Naive B cell (primary cell): ENCODE data around the gene ASCC1. TPM values are rescaled to one million over a fixed set of nuclear protein-coding genes. Genes with fewer than 3 reads are reported as not detected.

Source experiments
- ATAC-seq, 2 donors: fragments of 150-1000 bp; cut with Tn5 transposase; 2 replicates each; pipeline ENCODE4 v1.10.0; 2021; ENCODE audit warnings: low read depth in 2 of 2, mild to moderate bottlenecking in 2 of 2, moderate library complexity in 2 of 2
- DNase-seq: peaks from one replicate; pipeline ENCODE4 v3.0.0; 2022
- H3K27ac Mint-ChIP-seq, 6 donors: one replicate each; pipeline ENCODE4 v1.8.0; 2020 to 2022; ENCODE audit warnings: mild to moderate bottlenecking in 6 of 6, mixed read lengths in 6 of 6, moderate library complexity in 5 of 6, inconsistent platforms in 2 of 6
- H3K27me3 Mint-ChIP-seq, 3 donors: one replicate each; pipeline ENCODE4 v1.8.0; 2021 to 2022; ENCODE audit warnings: mixed read lengths in 3 of 3, mild to moderate bottlenecking in 1 of 3
- H3K36me3 Mint-ChIP-seq, 2 donors: one replicate each; pipeline ENCODE4 v1.8.0; 2020 to 2022; ENCODE audit warnings: mixed read lengths in 2 of 2, inconsistent platforms in 1 of 2, mild to moderate bottlenecking in 1 of 2
- H3K4me1 Mint-ChIP-seq, 3 donors: one replicate each; pipeline ENCODE4 v1.8.0; 2020 to 2022; ENCODE audit warnings: mixed read lengths in 3 of 3, inconsistent platforms in 1 of 3, mild to moderate bottlenecking in 1 of 3, moderate library complexity in 1 of 3
- H3K4me3 Mint-ChIP-seq, 8 donors: one replicate each; pipeline ENCODE4 v1.8.0; 2020 to 2022; ENCODE audit warnings: mild to moderate bottlenecking in 8 of 8, mixed read lengths in 8 of 8, moderate library complexity in 8 of 8, inconsistent platforms in 2 of 8
- H3K9me3 Mint-ChIP-seq, 7 donors: one replicate each; pipeline ENCODE4 v1.8.0; 2020 to 2022; ENCODE audit warnings: mixed read lengths in 7 of 7, mild to moderate bottlenecking in 5 of 7, inconsistent platforms in 2 of 7, moderate library complexity in 1 of 7
- polyA plus RNA-seq, 6 donors: library from polyadenylated mRNA; unstranded; fragments of 300-500 nt; fragmentation: Illumina TruSeq; gene quantifications; one replicate each; pipeline ENCODE4 v1.2.3, GENCODE V29; 2021; ENCODE audit warnings: low read depth in 6 of 6

ASCC1 gene
- polyA plus RNA-seq, 6 donors from 2014 or later: 43.8 to 69.0 (median 48.4) TPM

DNA sequence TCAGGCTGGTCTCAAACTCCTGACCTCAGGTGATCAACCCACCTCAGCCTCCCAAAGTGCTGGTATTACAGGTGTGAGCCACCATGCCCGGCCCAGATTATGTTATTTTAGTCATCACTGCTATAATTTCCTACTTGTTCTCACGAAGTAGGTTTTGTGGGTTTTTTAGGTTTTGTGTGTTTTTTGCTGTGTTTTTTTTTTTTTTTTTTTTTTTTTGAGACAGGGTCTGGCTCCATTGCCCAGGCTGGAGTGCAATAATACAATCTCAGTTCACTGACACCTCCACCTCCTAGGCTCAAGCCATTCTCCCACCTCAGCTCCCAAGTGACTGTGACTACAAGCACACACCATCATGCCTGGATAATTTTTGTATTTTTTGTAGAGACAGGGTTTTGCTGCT, 21.1 kb downstream of the ASCC1 start:
- Mint-ChIP-seq H3K4me3 (no peak overlapping the region), H3K36me3 (peaks cover 6 to 13% of the 10 kb centered on the region in 2 donors), H3K4me1 (peaks cover 0 to 5% (median 0%) of the 10 kb centered on the region in 3 donors), H3K9me3 (no peaks in the 10 kb centered on the region), H3K27ac (peak overlapping the region in 1 of 6 donors; percentile 82), H3K27me3 (no peaks in the 10 kb centered on the region)
- no peak for ATAC-seq
- DNase-seq: no peak

- H3K4me1 Mint-ChIP-seq: peaks cover 7 to 18% (median 17%) of the 10 kb centered on the region in 3 donors
- H3K4me3 Mint-ChIP-seq: peak overlapping the region in 3 of 8 donors; percentile 19 to 59 (median 47)
- H3K27me3 Mint-ChIP-seq: no peaks in the 10 kb centered on the region
- peak overlapping the region in 4 of 6 donors; percentile 56 to 89 (median 74) for H3K27ac Mint-ChIP-seq
- H3K36me3 Mint-ChIP-seq: peaks cover 12 to 27% of the 10 kb centered on the region in 2 donors
- ATAC-seq: no peak
- peaks cover 2 to 10% (median 5%) of the 10 kb centered on the region in 7 donors for H3K9me3 Mint-ChIP-seq
- no peak for DNase-seq
Measured at GRCh38 chr10:72186982-72187330, 29.1 kb downstream of the ASCC1 start.

DNA sequence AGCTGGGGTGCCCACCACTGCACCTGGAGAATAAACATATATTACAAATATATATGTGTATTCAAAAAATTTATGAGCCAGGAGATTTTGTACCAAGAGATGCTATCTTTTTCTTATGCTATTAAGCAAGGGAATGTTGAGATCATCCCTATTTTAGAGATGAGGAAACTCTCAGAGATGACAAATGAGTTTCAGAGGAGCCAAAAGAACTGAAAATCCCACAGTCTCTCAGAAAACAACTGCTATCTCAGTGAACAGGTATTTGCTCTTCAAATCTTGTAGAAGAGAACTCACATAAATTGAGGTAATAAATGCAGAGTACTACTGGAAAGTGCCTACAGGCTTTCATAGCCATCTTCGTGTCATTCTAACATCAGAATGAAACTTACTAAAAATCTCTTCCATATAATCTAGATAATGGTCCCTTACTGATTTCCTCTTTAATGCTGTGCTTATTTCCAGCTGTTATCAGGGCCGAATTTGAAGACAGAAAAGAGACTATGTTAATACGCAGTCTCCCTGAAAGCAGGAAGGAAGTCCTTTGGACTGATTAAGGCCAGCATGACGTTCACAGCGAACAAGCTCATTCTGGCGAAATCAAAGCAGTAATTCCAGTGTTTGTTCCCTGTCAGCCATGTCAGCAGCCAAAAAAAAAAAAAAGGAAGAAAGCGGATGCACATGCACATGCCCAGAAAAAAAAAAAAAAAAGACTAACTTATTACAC, 29.7 kb downstream of the ASCC1 start:
- Mint-ChIP-seq H3K27me3 (no peaks in the 10 kb centered on the region), H3K9me3 (peaks cover 2 to 10% (median 5%) of the 10 kb centered on the region in 7 donors), H3K36me3 (peaks cover 12 to 30% of the 10 kb centered on the region in 2 donors), H3K4me1 (peaks cover 7 to 22% (median 17%) of the 10 kb centered on the region in 3 donors), H3K4me3 (peak overlapping the region in 4 of 8 donors; percentile 13 to 63 (median 44)), H3K27ac (peak overlapping the region in 5 of 6 donors; percentile 56 to 89 (median 83))
- no peak for DNase-seq
- peak in 1 of 2 donors; percentile 23 for ATAC-seq

GRCh38 chr10:72184156-72184555, 31.9 kb downstream of the ASCC1 start:
- no peak overlapping the region for H3K4me3 Mint-ChIP-seq
- H3K9me3 Mint-ChIP-seq: peaks cover 2 to 10% (median 5%) of the 10 kb centered on the region in 7 donors
- DNase-seq (no peak), ATAC-seq (no peak)
- peaks cover 7 to 22% (median 17%) of the 10 kb centered on the region in 3 donors for H3K4me1 Mint-ChIP-seq
- H3K36me3 Mint-ChIP-seq: peaks cover 12 to 25% of the 10 kb centered on the region in 2 donors
- H3K27ac Mint-ChIP-seq: peak overlapping the region in 1 of 6 donors; percentile 47
- no peaks in the 10 kb centered on the region for H3K27me3 Mint-ChIP-seq

DNA sequence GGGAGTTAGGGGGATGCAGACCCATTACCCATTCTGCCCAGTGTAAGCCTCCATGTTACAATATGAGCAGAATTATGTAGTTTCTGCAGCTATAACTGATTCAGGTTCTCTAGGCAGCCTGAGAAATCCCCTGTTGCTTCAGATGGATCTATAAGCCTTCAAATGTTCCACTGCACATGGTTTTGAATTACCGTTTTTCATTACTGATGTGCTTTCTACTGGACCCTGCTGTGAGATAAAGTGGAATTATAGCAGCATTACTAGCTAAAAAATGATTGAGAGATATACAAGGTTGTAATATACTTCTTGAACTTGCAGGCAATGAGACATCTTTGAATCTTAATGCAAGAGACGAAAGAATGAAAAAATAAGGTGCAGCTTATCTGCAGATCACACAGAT, 38.6 kb downstream of the ASCC1 start:
- Mint-ChIP-seq H3K36me3 (peaks cover 9 to 17% of the 10 kb centered on the region in 2 donors), H3K27ac (no peak overlapping the region), H3K4me3 (no peak overlapping the region), H3K27me3 (no peaks in the 10 kb centered on the region), H3K4me1 (peaks cover 8 to 17% (median 15%) of the 10 kb centered on the region in 3 donors), H3K9me3 (no peaks in the 10 kb centered on the region)
- DNase-seq (no peak), ATAC-seq (no peak)

DNA sequence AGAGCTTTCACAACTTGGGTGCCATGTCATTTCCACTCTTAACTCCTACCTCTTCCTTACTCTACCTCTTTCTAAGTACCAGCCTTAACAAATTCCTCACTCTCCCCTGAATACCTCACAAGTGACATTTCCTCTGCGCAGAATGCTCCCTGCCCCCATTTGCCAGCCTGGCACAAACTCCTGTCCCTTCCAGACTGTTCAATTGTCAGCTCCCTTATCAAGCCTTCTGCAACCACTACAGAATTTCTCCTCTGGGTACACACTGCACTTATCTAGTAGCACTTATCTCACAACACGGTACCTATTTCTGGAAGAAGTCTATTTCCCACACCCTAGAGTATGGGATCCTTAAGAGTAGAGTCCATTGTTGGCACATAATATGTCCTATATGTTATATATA, 39.4 kb downstream of the ASCC1 start:
- Mint-ChIP-seq H3K36me3 (peaks cover 9 to 12% of the 10 kb centered on the region in 2 donors), H3K27ac (no peak overlapping the region), H3K4me3 (no peak overlapping the region), H3K9me3 (no peaks in the 10 kb centered on the region), H3K4me1 (peaks cover 8 to 15% (median 15%) of the 10 kb centered on the region in 3 donors), H3K27me3 (no peaks in the 10 kb centered on the region)
- DNase-seq: no peak
- no peak for ATAC-seq

DNA sequence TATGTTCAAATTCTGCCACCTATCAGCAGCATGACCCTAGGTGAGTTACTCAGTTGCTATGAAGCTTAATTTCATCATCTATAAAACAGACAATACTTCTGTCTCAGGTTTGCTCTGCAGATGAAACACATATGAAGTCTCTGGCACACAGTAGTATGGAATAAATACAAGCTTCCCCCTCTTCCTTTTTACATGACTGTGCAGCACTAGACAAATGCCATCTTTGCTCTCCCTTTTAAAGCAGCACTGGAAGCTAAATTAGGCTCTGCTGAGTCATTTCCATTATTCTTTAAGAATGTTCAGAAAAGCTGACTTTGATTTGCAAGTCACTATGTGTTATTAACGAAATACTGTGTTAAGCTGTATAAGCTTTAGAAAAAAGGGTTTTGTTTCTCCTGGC, 40.9 kb downstream of the ASCC1 start:
- Mint-ChIP-seq H3K27me3 (no peaks in the 10 kb centered on the region), H3K9me3 (no peaks in the 10 kb centered on the region), H3K4me3 (no peak overlapping the region), H3K4me1 (peaks cover 12 to 24% (median 13%) of the 10 kb centered on the region in 3 donors), H3K27ac (no peak overlapping the region), H3K36me3 (peaks cover 9 to 16% of the 10 kb centered on the region in 2 donors)
- DNase-seq: no peak
- no peak for ATAC-seq

DNA sequence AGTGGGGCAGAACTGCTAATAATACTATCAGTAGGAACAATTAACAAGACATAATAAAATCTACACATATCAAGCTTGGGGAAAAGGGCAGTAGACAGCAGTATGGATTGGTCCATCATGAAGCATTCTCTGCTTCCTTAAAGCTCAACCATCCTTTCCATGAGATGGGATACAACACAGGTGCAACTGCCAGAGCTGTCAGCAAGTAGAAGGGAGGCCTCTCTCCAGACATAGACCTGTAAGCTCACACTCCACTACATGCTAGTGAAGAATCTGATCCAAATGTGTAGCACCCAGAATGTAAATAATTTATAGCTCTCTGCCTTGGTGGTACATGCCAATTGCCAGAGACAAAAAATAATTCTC, 41.8 kb downstream of the ASCC1 start:
- ATAC-seq (no peak), DNase-seq (no peak)
- H3K27me3 Mint-ChIP-seq: no peaks in the 10 kb centered on the region
- H3K27ac Mint-ChIP-seq: peak overlapping the region in 1 of 6 donors; percentile 52
- no peak overlapping the region for H3K4me3 Mint-ChIP-seq
- H3K36me3 Mint-ChIP-seq: peaks cover 9 to 16% of the 10 kb centered on the region in 2 donors
- no peaks in the 10 kb centered on the region for H3K9me3 Mint-ChIP-seq
- peaks cover 12 to 25% (median 15%) of the 10 kb centered on the region in 3 donors for H3K4me1 Mint-ChIP-seq

DNA sequence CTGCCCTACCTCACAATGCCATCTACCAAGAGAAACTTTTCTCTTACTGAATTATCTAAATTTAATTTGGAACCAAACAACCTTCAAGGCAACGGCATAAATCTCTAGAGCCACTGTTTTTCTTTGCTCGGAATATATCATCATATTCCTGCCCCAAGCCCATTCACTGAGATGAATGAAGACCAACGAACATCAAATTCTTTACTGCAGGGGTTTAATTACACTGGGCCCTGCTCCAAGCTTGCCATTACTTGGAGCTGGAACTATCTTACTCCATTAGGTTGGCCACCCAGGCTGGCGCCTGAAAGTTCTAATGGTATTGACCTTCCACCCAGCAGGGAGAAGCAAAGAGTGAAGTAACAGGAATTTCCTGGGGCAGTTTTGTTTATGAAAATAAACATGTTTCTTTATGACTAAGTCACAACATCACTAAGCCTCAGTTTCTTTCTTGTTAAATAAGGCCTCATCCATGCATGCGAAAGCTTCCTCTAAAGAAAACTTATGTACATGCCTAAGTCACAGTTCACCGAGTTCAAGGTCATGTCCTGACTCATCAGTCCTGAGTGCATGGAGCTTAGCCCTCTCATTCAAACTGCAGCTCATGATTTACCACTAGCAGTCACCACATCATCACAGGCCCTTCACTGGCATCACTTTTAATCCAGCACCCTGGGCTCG, 42.3 kb downstream of the ASCC1 start:
- no peak for DNase-seq
- no peaks in the 10 kb centered on the region for H3K9me3 Mint-ChIP-seq
- ATAC-seq: no peak
- H3K27ac Mint-ChIP-seq: peak overlapping the region in 2 of 6 donors; percentile 52 to 60
- no peak overlapping the region for H3K4me3 Mint-ChIP-seq
- peaks cover 9 to 16% of the 10 kb centered on the region in 2 donors for H3K36me3 Mint-ChIP-seq
- H3K4me1 Mint-ChIP-seq: peaks cover 12 to 25% (median 15%) of the 10 kb centered on the region in 3 donors
- H3K27me3 Mint-ChIP-seq: no peaks in the 10 kb centered on the region

- no peaks in the 10 kb centered on the region for H3K9me3 Mint-ChIP-seq
- peak overlapping the region in 3 of 6 donors; percentile 8 to 71 (median 20) for H3K27ac Mint-ChIP-seq
- ATAC-seq (no peak), DNase-seq (no peak)
- peaks cover 8 to 14% of the 10 kb centered on the region in 2 donors for H3K36me3 Mint-ChIP-seq
- peaks cover 12 to 25% (median 15%) of the 10 kb centered on the region in 3 donors for H3K4me1 Mint-ChIP-seq
- no peak overlapping the region for H3K4me3 Mint-ChIP-seq
- H3K27me3 Mint-ChIP-seq: no peaks in the 10 kb centered on the region
Measured at GRCh38 chr10:72173262-72173618, 42.8 kb downstream of the ASCC1 start.

GRCh38 chr10:72171175-72171630, 44.9 kb downstream of the ASCC1 start:
- peaks cover 8 to 25% (median 15%) of the 10 kb centered on the region in 3 donors for H3K4me1 Mint-ChIP-seq
- H3K27ac Mint-ChIP-seq: peak overlapping the region in 3 of 6 donors; percentile 46 to 85 (median 61)
- peaks cover 0 to 6% of the 10 kb centered on the region in 2 donors for H3K36me3 Mint-ChIP-seq
- no peaks in the 10 kb centered on the region for H3K9me3 Mint-ChIP-seq
- no peak for DNase-seq
- H3K4me3 Mint-ChIP-seq: no peak overlapping the region
- no peaks in the 10 kb centered on the region for H3K27me3 Mint-ChIP-seq
- no peak for ATAC-seq

DNA sequence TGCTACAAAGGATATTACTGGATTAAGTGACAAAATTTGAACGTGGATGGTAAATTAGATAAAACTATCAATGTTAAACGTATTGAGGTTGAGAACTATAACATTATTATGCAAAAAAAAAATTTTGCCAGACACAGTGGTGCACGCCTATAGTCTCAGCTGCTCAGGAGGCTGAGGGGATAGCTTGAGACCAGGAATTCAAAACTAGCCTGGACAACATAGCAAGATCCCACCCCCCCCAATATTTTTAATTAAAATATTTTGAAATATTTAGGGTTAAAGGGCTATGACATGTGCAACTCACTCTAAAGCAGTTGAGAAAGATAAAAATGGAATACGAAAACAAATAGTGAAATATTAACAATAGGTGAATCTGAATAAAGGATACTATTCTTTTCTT, 45.3 kb downstream of the ASCC1 start:
- ATAC-seq (no peak), DNase-seq (no peak)
- Mint-ChIP-seq H3K4me1 (peaks cover 8 to 25% (median 15%) of the 10 kb centered on the region in 3 donors), H3K27ac (no peak overlapping the region), H3K27me3 (no peaks in the 10 kb centered on the region), H3K36me3 (peaks cover 0 to 6% of the 10 kb centered on the region in 2 donors), H3K9me3 (no peaks in the 10 kb centered on the region), H3K4me3 (no peak overlapping the region)

- Mint-ChIP-seq H3K27ac (no peak overlapping the region), H3K4me3 (no peak overlapping the region), H3K4me1 (peaks cover 8 to 25% (median 15%) of the 10 kb centered on the region in 3 donors), H3K36me3 (peaks cover 0 to 6% of the 10 kb centered on the region in 2 donors), H3K9me3 (no peaks in the 10 kb centered on the region), H3K27me3 (no peaks in the 10 kb centered on the region)
- DNase-seq (no peak), ATAC-seq (no peak)
Measured at GRCh38 chr10:72170263-72170662, 45.8 kb downstream of the ASCC1 start.

GRCh38 chr10:72167118-72167517, 49.0 kb downstream of the ASCC1 start:
- no peak for ATAC-seq
- Mint-ChIP-seq H3K4me3 (no peak overlapping the region), H3K9me3 (no peaks in the 10 kb centered on the region), H3K4me1 (peaks cover 2 to 10% (median 4%) of the 10 kb centered on the region in 3 donors), H3K27ac (peak overlapping the region in 1 of 6 donors; percentile 60), H3K27me3 (no peaks in the 10 kb centered on the region), H3K36me3 (peaks cover 0 to 6% of the 10 kb centered on the region in 2 donors)
- DNase-seq: no peak
